T-helper 17 cell (primary cell): ENCODE measurements around the gene CTCF. TPM values are rescaled to one million over a fixed set of nuclear protein-coding genes. Genes with fewer than 3 reads are reported as not detected.

Source experiments
- ATAC-seq: fragments of 150-1000 bp; cut with Tn5 transposase; 2 replicates; pipeline ENCODE4 v1.10.0; 2021; ENCODE audit warnings: mild to moderate bottlenecking, moderate library complexity
- DNase-seq, 3 donors: peaks; one replicate each; pipeline versions ENCODE4 v3.0.0 to v3.0.0-alpha.2; 2020 to 2021
- H3K9me3 ChIP-seq: one replicate; pipeline ENCODE4 v1.7.0; 2013; ENCODE audit warnings: low read length, mild to moderate bottlenecking; ENCODE audit not compliant: control insufficient read depth, poor library complexity, severe bottlenecking
- H3K27ac Mint-ChIP-seq: one replicate; pipeline ENCODE4 v1.8.0; 2022; ENCODE audit warnings: mild to moderate bottlenecking, moderate library complexity, mixed read lengths
- H3K27me3 Mint-ChIP-seq: one replicate; pipeline ENCODE4 v1.8.0; 2022; ENCODE audit warnings: mixed read lengths
- H3K36me3 Mint-ChIP-seq: one replicate; pipeline ENCODE4 v1.8.0; 2022; ENCODE audit warnings: low read depth, mixed read lengths
- H3K4me1 Mint-ChIP-seq: one replicate; pipeline ENCODE4 v1.8.0; 2022; ENCODE audit warnings: mild to moderate bottlenecking, mixed read lengths
- H3K4me3 Mint-ChIP-seq: one replicate; pipeline ENCODE4 v1.8.0; 2022; ENCODE audit warnings: mild to moderate bottlenecking, moderate library complexity, mixed read lengths
- total RNA-seq, 4 donors: library from RNA in 2 of 4; stranded (reverse) in 2 of 4; gene quantifications; one replicate each; pipeline ENCODE4 v1.2.3 and lab custom pipeline; 2022 to 2026

CTCF gene
- total RNA-seq, 2 donors from 2014 or later = 48.5 to 57.8 TPM

- Mint-ChIP-seq H3K27me3 (no peaks in the 10 kb centered on the region), H3K36me3 (no peaks in the 10 kb centered on the region), H3K27ac (peak overlapping the region; percentile 88), H3K4me1 (peaks cover 13% of the 10 kb centered on the region), H3K4me3 (no peak overlapping the region)
- ATAC-seq (no peak), DNase-seq (no peak)
- no peaks in the 10 kb centered on the region for H3K9me3 ChIP-seq
Measured at GRCh38 chr16:67674851-67675578, 112.7 kb downstream of the CTCF start.

DNA sequence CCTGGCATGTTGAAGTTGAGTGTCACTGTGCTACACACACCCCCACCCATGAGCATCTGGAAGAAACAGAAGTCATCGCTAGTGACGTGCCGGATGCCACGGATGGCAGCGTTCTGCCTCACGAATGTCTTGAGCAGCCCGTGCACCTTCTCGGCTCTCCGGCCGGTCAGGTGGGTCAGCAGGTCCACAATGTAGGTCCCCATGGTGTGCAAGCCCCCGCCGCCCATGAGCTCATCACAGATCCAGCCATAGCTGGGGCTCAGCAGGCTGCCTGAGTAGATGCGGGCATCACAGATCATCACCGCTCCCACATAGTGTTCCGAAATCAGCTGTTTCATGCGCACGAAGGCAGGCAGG lies 113.2 kb downstream of the CTCF start:
- ATAC-seq (no peak), DNase-seq (no peak)
- Mint-ChIP-seq H3K36me3 (no peaks in the 10 kb centered on the region), H3K27me3 (no peaks in the 10 kb centered on the region), H3K4me3 (no peak overlapping the region), H3K27ac (no peak overlapping the region), H3K4me1 (peaks cover 13% of the 10 kb centered on the region)
- no peaks in the 10 kb centered on the region for H3K9me3 ChIP-seq

GRCh38 chr16:67675999-67676398 lies 113.7 kb downstream of the CTCF start:
- no peak for DNase-seq
- no peaks in the 10 kb centered on the region for H3K9me3 ChIP-seq
- H3K27me3 Mint-ChIP-seq = no peaks in the 10 kb centered on the region
- H3K27ac Mint-ChIP-seq = no peak overlapping the region
- H3K4me1 Mint-ChIP-seq = peaks cover 13% of the 10 kb centered on the region
- H3K36me3 Mint-ChIP-seq = no peaks in the 10 kb centered on the region
- no peak for ATAC-seq
- no peak overlapping the region for H3K4me3 Mint-ChIP-seq

GRCh38 chr16:67676516-67676915 lies 114.2 kb downstream of the CTCF start:
- Mint-ChIP-seq H3K4me3 (no peak overlapping the region), H3K27me3 (no peaks in the 10 kb centered on the region), H3K4me1 (peaks cover 13% of the 10 kb centered on the region), H3K36me3 (no peaks in the 10 kb centered on the region), H3K27ac (no peak overlapping the region)
- H3K9me3 ChIP-seq = no peaks in the 10 kb centered on the region
- DNase-seq (no peak), ATAC-seq (no peak)

- no peaks in the 10 kb centered on the region for H3K27me3 Mint-ChIP-seq
- DNase-seq = no peak
- no peak overlapping the region for H3K27ac Mint-ChIP-seq
- no peak overlapping the region for H3K4me3 Mint-ChIP-seq
- H3K36me3 Mint-ChIP-seq = no peaks in the 10 kb centered on the region
- no peak for ATAC-seq
- H3K9me3 ChIP-seq = no peaks in the 10 kb centered on the region
- H3K4me1 Mint-ChIP-seq = peaks cover 13% of the 10 kb centered on the region
Measured at GRCh38 chr16:67676939-67677338, 114.6 kb downstream of the CTCF start.

GRCh38 chr16:67677712-67678111 lies 115.4 kb downstream of the CTCF start:
- DNase-seq (no peak), ATAC-seq (no peak)
- H3K4me3 Mint-ChIP-seq = no peak overlapping the region

GRCh38 chr16:67678354-67679023 lies 116.2 kb downstream of the CTCF start:
- no peak overlapping the region for H3K27ac Mint-ChIP-seq
- H3K36me3 Mint-ChIP-seq = no peaks in the 10 kb centered on the region
- H3K4me1 Mint-ChIP-seq = peaks cover 12% of the 10 kb centered on the region
- no peak overlapping the region for H3K4me3 Mint-ChIP-seq
- H3K27me3 Mint-ChIP-seq = no peaks in the 10 kb centered on the region
- DNase-seq (no peak), ATAC-seq (no peak)
- no peaks in the 10 kb centered on the region for H3K9me3 ChIP-seq

More at GRCh38 chr16:67677712-67678111, 115.4 kb downstream of the CTCF start:
- H3K27ac Mint-ChIP-seq = no peak overlapping the region
- no peaks in the 10 kb centered on the region for H3K9me3 ChIP-seq
- no peaks in the 10 kb centered on the region for H3K36me3 Mint-ChIP-seq
- H3K27me3 Mint-ChIP-seq = no peaks in the 10 kb centered on the region
- peaks cover 11% of the 10 kb centered on the region for H3K4me1 Mint-ChIP-seq

DNA sequence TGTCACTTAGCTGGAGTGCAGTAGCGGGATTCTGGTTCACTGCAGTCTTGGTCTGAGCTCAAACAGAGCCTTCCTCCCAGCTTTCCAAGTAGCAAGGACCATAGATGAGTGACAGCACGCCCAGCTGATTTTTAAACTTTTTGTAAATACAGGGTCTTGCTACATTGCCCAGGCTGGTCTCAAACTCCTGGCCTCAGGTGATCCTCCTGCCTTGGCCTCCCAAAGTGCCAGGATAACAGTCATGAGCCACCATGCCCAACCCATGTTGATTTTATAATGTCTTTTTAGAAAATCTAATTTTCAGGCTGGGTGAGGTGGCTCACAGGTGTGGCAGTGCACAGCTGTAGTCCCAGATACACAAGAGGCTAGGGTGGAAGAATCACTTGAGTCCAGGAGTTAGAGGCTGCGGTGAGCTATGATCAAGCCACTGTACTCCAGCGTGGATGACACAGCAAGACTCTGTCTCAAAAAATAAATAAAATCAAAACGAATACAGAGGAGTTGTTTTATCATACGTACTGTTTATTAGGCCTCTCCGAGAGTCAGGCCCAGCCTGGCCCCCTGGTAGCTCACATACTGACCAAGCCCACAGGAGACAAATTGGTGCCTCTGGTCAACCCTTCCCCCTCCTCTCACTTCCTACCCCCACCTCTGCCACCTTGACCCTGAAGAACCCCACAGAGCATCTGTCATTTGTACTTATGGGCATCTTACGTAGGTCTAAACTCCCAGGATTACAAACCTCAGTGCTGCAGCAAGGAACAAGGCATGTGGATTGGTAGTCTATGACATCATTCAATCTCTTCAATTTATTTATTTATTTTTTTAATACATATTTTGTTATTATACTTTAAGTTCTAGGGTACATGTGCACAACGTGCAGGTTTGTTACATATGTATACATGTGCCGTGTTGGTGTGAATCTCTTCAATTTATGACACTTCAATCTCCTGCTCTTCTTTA lies 117.9 kb downstream of the CTCF start:
- H3K4me3 Mint-ChIP-seq = no peak overlapping the region
- no peak for ATAC-seq

DNA sequence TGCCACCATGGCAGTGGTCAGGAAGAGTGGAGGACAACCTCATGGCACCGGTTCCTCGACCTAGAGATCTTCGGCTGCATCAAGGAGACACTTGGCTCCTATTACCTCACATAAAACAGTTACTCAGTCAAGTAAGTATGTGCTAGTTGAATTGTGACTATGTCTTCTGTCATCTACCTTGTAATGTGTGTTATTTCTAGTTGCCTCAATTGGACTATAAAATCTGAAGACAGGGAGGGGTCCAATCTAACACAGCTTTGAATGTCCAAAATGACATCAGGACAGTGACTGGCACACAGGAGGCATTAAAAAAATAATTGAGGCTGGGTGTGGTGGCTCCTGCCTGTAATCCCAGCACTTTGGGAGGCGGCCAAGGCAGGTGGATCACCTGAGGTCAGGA lies 121.4 kb downstream of the CTCF start:
- peaks cover 26% of the 10 kb centered on the region for H3K4me1 Mint-ChIP-seq
- no peaks in the 10 kb centered on the region for H3K36me3 Mint-ChIP-seq
- H3K27me3 Mint-ChIP-seq = no peaks in the 10 kb centered on the region
- peak overlapping the region; percentile 61 for H3K4me3 Mint-ChIP-seq
- H3K27ac Mint-ChIP-seq = peak overlapping the region; percentile 69
- DNase-seq (no peak), ATAC-seq (no peak)
- H3K9me3 ChIP-seq = no peaks in the 10 kb centered on the region

More for the DNA sequence above, 117.9 kb downstream of the CTCF start:
- Mint-ChIP-seq H3K27me3 (no peaks in the 10 kb centered on the region), H3K36me3 (no peaks in the 10 kb centered on the region), H3K4me1 (peaks cover 13% of the 10 kb centered on the region), H3K27ac (no peak overlapping the region)
- no peak for DNase-seq
- no peaks in the 10 kb centered on the region for H3K9me3 ChIP-seq

DNA sequence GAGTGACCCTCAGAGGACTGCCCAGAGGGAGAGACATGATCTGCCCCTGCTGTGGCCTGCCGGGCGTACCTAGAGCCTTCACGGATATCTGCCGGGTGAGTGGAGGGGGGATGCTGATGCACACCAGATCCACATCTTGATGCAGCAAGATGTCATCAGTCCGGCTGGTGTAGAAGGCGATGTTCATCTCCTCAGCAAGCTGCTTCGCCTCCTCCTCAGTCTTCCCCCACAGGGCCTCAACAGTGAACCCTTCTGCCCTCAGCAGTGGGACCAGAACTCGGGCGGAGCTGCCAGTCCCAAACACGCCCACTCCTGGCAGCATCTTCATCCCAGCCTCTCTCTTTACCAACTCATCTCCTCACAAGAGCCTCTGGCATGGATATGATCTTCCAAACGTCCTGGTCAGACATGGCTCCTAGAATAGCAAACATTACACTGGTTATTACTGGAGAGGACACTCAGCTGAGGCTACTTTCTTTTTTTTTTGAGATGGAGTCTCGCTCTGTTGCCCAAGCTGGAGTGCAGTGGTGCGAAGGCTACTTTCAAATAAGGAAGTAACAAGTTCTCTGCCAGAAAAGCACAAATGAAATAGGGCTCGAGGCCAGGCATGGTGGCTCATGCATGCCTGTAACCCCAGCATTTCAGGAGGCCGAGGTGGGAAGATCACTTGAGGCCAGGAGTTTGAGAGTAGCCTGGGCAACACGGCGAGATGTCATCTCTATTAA lies 123.2 kb downstream of the CTCF start:
- ATAC-seq (peak; percentile 30), DNase-seq (no peak)
- peaks cover 26% of the 10 kb centered on the region for H3K4me1 Mint-ChIP-seq
- H3K27ac Mint-ChIP-seq = peak overlapping the region; percentile 91
- peak overlapping the region; percentile 59 for H3K4me3 Mint-ChIP-seq
- no peaks in the 10 kb centered on the region for H3K27me3 Mint-ChIP-seq
- H3K36me3 Mint-ChIP-seq = no peaks in the 10 kb centered on the region
- no peaks in the 10 kb centered on the region for H3K9me3 ChIP-seq
